Prostate gland (tissue), 2 donors: ENCODE data around the gene ATF6. TPM values are rescaled to one million over a fixed set of nuclear protein-coding genes. Genes with fewer than 3 reads are reported as not detected.

Experiments
- DNase-seq: peaks from one replicate; pipeline ENCODE4 v3.0.0-alpha.2; 2019; ENCODE audit warnings: low spot score
- H3K27ac ChIP-seq, 2 donors: fragments of 200-600 bp; sonication (generic); 2 replicates each; pipeline ENCODE4 v1.5.1; 2017 to 2019
- H3K27me3 ChIP-seq: fragments of 200-600 bp; sonication (generic); replicated peaks from 2 replicates; pipeline ENCODE4 v1.5.1; 2019; ENCODE audit not compliant: insufficient read depth
- H3K36me3 ChIP-seq, 2 donors: fragments of 200-600 bp; sonication (generic); 1 replicate in 1 of 2; 2 replicates in 1 of 2; pipeline versions ENCODE4 v1.5.1 to v1.8.1; 2017 to 2019
- H3K4me1 ChIP-seq: fragments of 200-600 bp; sonication (generic); replicated peaks from 2 replicates; pipeline ENCODE4 v1.5.1; 2019
- H3K4me3 ChIP-seq, 2 donors: fragments of 200-600 bp; sonication (generic); 2 replicates each; pipeline ENCODE4 v1.5.1; 2017 to 2019
- H3K9me3 ChIP-seq: fragments of 200-600 bp; sonication (generic); 2 replicates; pipeline ENCODE4 v1.5.1; 2017
- POLR2A ChIP-seq: fragments of 450-650 bp; IDR thresholded peaks from one replicate; pipeline ENCODE4 v1.6.1; 2016; ENCODE audit warnings: antibody characterized with exemption, mild to moderate bottlenecking
- POLR2AphosphoS5 ChIP-seq: sonication (generic); formaldehyde crosslinking; IDR thresholded peaks from one replicate; pipeline ENCODE4 v1.6.1; 2017; ENCODE audit warnings: antibody characterized with exemption
- WGBS: methylation state at CpG from one replicate; pipeline ENCODE4 v1.1.5; 2018; 5-methylcytosine and 5-hydroxymethylcytosine counted together
- intact Hi-C: fragments of 100-400 bp; cut with DNase I; formaldehyde crosslinking; loops from one replicate; pipeline ENCODE4 v1.14.2; 2022
- total RNA-seq, 2 donors: library from RNA; depleted of rRNA; stranded (reverse); fragments of >200 nt; gene quantifications; one replicate each; pipeline ENCODE4 v1.1.0, GENCODE V29; 2016
- TF ChIP-seq, protein P1 (sequence below), 4 experiments: fragments of 200-600 bp in 2 of 4; fragments of 450-650 bp in 2 of 4; sonication (generic) in 2 of 4; IDR thresholded peaks; 1 replicate in 3 of 4; 2 replicates in 1 of 4; pipeline ENCODE4 v1.5.1; 2016 to 2019; ENCODE audit warnings: antibody characterized with exemption in 4 of 4, mild to moderate bottlenecking in 2 of 4, moderate library complexity in 2 of 4

The ATF6 gene
- total RNA-seq, 2 donors from 2014 or later: 34.6 to 38.9 TPM

DNA sequence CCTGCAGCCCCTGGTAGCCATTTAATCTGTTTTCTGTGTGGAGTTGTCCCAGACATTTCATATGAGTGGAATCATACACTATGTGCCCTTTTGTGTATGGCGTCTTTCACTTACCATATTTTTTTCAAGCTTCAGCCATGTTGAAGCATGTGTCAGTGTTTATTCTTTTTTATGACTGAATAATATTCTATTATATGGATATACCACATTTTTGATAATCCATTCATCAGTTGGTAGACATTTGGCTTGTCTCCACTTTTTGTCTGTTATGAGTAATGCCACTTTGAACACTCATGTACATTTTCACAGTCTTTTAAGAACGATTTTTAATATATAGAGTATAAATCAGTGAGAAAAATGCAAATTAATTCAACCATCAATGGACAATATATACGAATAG, 44.7 kb downstream of the ATF6 start:
- H3K9me3 ChIP-seq: no peaks in the 10 kb centered on the region
- 98% methylated on average over 3 of the region's 3 CpGs for WGBS
- H3K27ac ChIP-seq: no peak overlapping the region
- H3K4me1 ChIP-seq: peaks cover 2% of the 10 kb centered on the region
- H3K4me3 ChIP-seq: no peak overlapping the region
- intact Hi-C loops: no loop called here
- DNase-seq: no peak
- no peaks in the 10 kb centered on the region for H3K27me3 ChIP-seq
- no peaks in the 10 kb centered on the region for H3K36me3 ChIP-seq
- TF ChIP-seq POLR2A: no peak
- TF ChIP-seq POLR2AphosphoS5: no peak
- TF ChIP-seq, protein P1, sequence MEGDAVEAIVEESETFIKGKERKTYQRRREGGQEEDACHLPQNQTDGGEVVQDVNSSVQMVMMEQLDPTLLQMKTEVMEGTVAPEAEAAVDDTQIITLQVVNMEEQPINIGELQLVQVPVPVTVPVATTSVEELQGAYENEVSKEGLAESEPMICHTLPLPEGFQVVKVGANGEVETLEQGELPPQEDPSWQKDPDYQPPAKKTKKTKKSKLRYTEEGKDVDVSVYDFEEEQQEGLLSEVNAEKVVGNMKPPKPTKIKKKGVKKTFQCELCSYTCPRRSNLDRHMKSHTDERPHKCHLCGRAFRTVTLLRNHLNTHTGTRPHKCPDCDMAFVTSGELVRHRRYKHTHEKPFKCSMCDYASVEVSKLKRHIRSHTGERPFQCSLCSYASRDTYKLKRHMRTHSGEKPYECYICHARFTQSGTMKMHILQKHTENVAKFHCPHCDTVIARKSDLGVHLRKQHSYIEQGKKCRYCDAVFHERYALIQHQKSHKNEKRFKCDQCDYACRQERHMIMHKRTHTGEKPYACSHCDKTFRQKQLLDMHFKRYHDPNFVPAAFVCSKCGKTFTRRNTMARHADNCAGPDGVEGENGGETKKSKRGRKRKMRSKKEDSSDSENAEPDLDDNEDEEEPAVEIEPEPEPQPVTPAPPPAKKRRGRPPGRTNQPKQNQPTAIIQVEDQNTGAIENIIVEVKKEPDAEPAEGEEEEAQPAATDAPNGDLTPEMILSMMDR (IDR thresholded peaks at IDR 0.05): no peak

DNA sequence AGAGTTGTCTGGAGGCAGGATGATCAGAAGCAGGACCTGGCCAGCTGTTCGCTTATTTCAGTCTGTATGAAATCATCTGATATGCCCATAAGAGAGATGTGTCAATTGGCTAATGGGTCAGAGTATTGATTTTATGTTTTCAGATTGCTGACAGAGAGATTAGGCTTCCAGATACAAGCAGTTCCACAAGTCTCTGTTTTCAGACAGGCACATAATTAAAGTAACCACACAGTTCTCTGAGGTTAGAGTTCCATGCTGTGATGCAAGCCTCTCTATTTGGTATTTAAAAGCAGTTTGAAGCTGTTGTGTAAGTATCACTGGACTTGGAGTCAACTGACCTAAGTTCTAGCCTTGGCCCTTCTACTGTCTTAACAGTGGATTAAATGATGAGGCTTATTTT, 50.1 kb downstream of the ATF6 start:
- H3K4me1 ChIP-seq: no peaks in the 10 kb centered on the region
- H3K27ac ChIP-seq: no peak overlapping the region
- no peak overlapping the region for H3K4me3 ChIP-seq
- TF ChIP-seq POLR2AphosphoS5: no peak
- TF ChIP-seq POLR2A: no peak
- TF ChIP-seq, protein P1 (IDR thresholded peaks at IDR 0.05): no peak
- H3K9me3 ChIP-seq: no peaks in the 10 kb centered on the region
- no peaks in the 10 kb centered on the region for H3K27me3 ChIP-seq
- WGBS: 87% methylated on average over 1 of the region's 1 CpG
- intact Hi-C loops: no loop called here
- no peaks in the 10 kb centered on the region for H3K36me3 ChIP-seq
- no peak for DNase-seq

- H3K36me3 ChIP-seq: no peaks in the 10 kb centered on the region
- intact Hi-C loops: no loop called here
- 76% methylated on average over 4 of the region's 4 CpGs for WGBS
- no peaks in the 10 kb centered on the region for H3K4me1 ChIP-seq
- DNase-seq: no peak
- H3K4me3 ChIP-seq: no peak overlapping the region
- no peak overlapping the region for H3K27ac ChIP-seq
- H3K9me3 ChIP-seq: no peaks in the 10 kb centered on the region
- H3K27me3 ChIP-seq: no peaks in the 10 kb centered on the region
- no peak for TF ChIP-seq POLR2A
- TF ChIP-seq, protein P1 (IDR thresholded peaks at IDR 0.05): no peak
- TF ChIP-seq POLR2AphosphoS5: no peak
These were observed 51.1 kb downstream of the ATF6 start for GRCh38 chr1:161817176-161817730.

- no peaks in the 10 kb centered on the region for H3K27me3 ChIP-seq
- DNase-seq: no peak
- TF ChIP-seq POLR2AphosphoS5: no peak
- no peak for TF ChIP-seq POLR2A
- TF ChIP-seq, protein P1 (IDR thresholded peaks at IDR 0.05): no peak
- no peaks in the 10 kb centered on the region for H3K9me3 ChIP-seq
- intact Hi-C loops: no loop called here
- no peaks in the 10 kb centered on the region for H3K4me1 ChIP-seq
- 96% methylated on average over 5 of the region's 5 CpGs for WGBS
- H3K4me3 ChIP-seq: no peak overlapping the region
- no peaks in the 10 kb centered on the region for H3K36me3 ChIP-seq
- no peak overlapping the region for H3K27ac ChIP-seq
These were observed 54.8 kb downstream of the ATF6 start for GRCh38 chr1:161820914-161821313.

DNA sequence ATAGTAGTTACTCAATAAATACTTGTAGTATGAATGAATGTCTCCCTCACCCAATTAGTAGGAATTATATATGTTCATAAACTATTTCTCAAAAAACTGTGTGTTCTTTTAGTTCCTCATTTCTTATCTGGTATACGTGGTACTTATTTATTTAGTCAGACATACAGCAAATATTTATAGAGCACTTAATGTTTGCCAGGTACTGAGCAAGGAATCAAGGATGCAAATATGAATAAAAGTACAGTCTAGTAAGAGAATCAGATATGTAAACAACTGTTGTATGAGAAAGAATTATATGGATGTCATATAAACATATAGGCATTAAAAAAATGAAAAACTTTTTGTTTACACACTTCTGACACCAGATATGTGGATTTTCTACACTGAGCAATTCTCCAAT, 58.5 kb downstream of the ATF6 start:
- H3K27ac ChIP-seq: no peak overlapping the region
- 45% methylated on average over 1 of the region's 1 CpG for WGBS
- H3K36me3 ChIP-seq: no peaks in the 10 kb centered on the region
- no peak overlapping the region for H3K4me3 ChIP-seq
- no peaks in the 10 kb centered on the region for H3K9me3 ChIP-seq
- no peaks in the 10 kb centered on the region for H3K27me3 ChIP-seq
- no peak for TF ChIP-seq POLR2A
- no peak for TF ChIP-seq POLR2AphosphoS5
- TF ChIP-seq, protein P1 (IDR thresholded peaks at IDR 0.05): no peak
- H3K4me1 ChIP-seq: no peaks in the 10 kb centered on the region
- no peak for DNase-seq
- intact Hi-C loops: no loop called here
